Transverse colon (tissue), 4 donors: Measurements from ENCODE around the gene PRUNE1.

Source experiments
- CTCF ChIP-seq, 5 experiments: fragments of 200-600 bp in 3 of 5; fragments of 450-650 bp in 2 of 5; sonication (generic) in 3 of 5; IDR thresholded peaks; 1 replicate in 2 of 5; 2 replicates in 3 of 5; pipeline ENCODE4 v1.5.1; 2016 to 2017; ENCODE audit warnings: antibody characterized with exemption in 5 of 5, inconsistent platforms in 3 of 5, mild to moderate bottlenecking in 2 of 5, moderate library complexity in 1 of 5
- POLR2A ChIP-seq: fragments of 450-650 bp; IDR thresholded peaks from one replicate; pipeline ENCODE4 v1.6.1; 2016; ENCODE audit warnings: antibody characterized with exemption, mild to moderate bottlenecking, moderate library complexity
- POLR2AphosphoS5 ChIP-seq, 3 donors: sonication (generic); formaldehyde crosslinking; IDR thresholded peaks; one replicate each; pipeline ENCODE4 v1.6.1; 2016; ENCODE audit warnings: antibody characterized with exemption in 3 of 3

GRCh38 chr1:150999051-150999674 lies 9.1 kb upstream of the PRUNE1 start:
- TF ChIP-seq CTCF (IDR thresholded peaks at IDR 0.05) (no peak), POLR2A (no peak), POLR2AphosphoS5 (IDR thresholded peaks at IDR 0.05) (no peak)
